Peyer's patch (tissue), 4 donors: ENCODE results near the gene CDC14C. TPM values are rescaled to one million over a fixed set of nuclear protein-coding genes. Genes with fewer than 3 reads are reported as not detected.

Experiments
- DNase-seq, 3 donors: peaks; one replicate each; pipeline ENCODE4 v3.0.0-alpha.2; 2017 to 2019
- H3K27ac ChIP-seq, 4 donors: fragments of 200-600 bp; sonication (generic); one replicate each; pipeline ENCODE4 v1.5.1; 2016 to 2019
- H3K27me3 ChIP-seq, 2 donors: fragments of 200-600 bp; sonication (generic); one replicate each; pipeline ENCODE4 v1.5.1; 2019
- H3K36me3 ChIP-seq, 3 donors: fragments of 200-600 bp; sonication (generic); one replicate each; pipeline ENCODE4 v1.5.1; 2016 to 2019
- H3K4me1 ChIP-seq, 4 donors: fragments of 200-600 bp; sonication (generic); one replicate each; pipeline ENCODE4 v1.5.1; 2016 to 2019
- H3K4me3 ChIP-seq, 4 donors: fragments of 200-600 bp; sonication (generic); 1 replicate in 3 of 4; 2 replicates in 1 of 4; pipeline ENCODE4 v1.5.1; 2016 to 2019; ENCODE audit warnings: mild to moderate bottlenecking in 1 of 4
- H3K9me3 ChIP-seq, 4 donors: fragments of 200-600 bp; sonication (generic); one replicate each; pipeline ENCODE4 v1.5.1; 2016 to 2019; ENCODE audit warnings: mild to moderate bottlenecking in 1 of 4
- POLR2A ChIP-seq, 2 donors: fragments of 450-650 bp; IDR thresholded peaks; one replicate each; pipeline ENCODE4 v1.5.1; 2017; ENCODE audit warnings: antibody characterized with exemption in 2 of 2, mild to moderate bottlenecking in 2 of 2, moderate library complexity in 2 of 2
- total RNA-seq, 4 donors: library from RNA; depleted of rRNA; stranded (reverse); fragments of >200 nt; gene quantifications; one replicate each; pipeline ENCODE4 v1.1.0, GENCODE V29; 2016
- TF ChIP-seq, protein P1 (sequence below), 6 experiments: fragments of 450-650 bp in 4 of 6; fragments of 200-600 bp in 2 of 6; sonication (generic) in 1 of 6; IDR thresholded peaks; one replicate each; pipeline ENCODE4 v1.5.1; 2017 to 2019; ENCODE audit warnings: antibody characterized with exemption in 6 of 6, mild to moderate bottlenecking in 3 of 6, moderate library complexity in 1 of 6

The CDC14C gene
- total RNA-seq, 4 donors from 2014 or later: not detected

DNA sequence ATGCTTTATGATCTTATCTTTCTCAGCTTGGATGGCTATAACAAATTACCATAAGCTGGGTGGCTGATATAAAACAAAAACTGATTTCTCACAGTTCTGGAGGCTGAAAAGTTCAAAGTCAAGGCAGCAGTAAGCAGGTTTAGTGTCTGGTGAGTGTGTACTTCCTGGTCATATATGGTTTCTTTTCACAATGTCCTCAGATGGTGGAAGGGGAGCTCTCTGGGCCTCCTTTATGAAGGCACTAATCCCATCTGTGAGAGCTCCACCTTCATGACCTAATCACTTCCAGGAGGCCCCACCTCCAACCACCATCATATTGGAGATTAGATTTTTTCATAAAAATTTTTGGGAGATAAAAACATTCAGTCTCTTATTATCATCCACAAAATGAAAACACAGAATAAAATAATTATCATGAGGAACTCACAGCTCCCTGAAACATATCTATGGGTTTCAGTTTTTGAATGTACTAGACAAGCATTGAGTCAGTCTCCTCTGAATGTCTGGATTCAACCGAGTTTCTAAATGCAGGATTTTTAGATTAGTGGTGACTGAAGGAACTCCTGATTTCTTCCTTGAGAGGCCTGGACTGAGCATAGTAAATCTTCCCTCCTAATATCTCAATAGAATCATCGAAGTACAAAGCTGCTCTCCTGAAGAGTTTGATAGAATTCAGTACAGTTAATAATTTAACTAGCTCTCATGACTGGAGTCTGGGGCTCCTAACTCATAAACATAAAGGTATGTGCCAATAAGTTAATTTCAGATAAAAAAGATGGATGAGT is 8.0 kb downstream of the CDC14C start:
- Histone ChIP-seq H3K4me3 (no peak overlapping the region), H3K9me3 (no peaks in the 10 kb centered on the region), H3K4me1 (no peaks in the 10 kb centered on the region), H3K27ac (no peak overlapping the region), H3K36me3 (no peaks in the 10 kb centered on the region), H3K27me3 (no peaks in the 10 kb centered on the region)
- DNase-seq: no peak
- TF ChIP-seq, protein P1, sequence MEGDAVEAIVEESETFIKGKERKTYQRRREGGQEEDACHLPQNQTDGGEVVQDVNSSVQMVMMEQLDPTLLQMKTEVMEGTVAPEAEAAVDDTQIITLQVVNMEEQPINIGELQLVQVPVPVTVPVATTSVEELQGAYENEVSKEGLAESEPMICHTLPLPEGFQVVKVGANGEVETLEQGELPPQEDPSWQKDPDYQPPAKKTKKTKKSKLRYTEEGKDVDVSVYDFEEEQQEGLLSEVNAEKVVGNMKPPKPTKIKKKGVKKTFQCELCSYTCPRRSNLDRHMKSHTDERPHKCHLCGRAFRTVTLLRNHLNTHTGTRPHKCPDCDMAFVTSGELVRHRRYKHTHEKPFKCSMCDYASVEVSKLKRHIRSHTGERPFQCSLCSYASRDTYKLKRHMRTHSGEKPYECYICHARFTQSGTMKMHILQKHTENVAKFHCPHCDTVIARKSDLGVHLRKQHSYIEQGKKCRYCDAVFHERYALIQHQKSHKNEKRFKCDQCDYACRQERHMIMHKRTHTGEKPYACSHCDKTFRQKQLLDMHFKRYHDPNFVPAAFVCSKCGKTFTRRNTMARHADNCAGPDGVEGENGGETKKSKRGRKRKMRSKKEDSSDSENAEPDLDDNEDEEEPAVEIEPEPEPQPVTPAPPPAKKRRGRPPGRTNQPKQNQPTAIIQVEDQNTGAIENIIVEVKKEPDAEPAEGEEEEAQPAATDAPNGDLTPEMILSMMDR (IDR thresholded peaks at IDR 0.05): no peak
- TF ChIP-seq POLR2A (IDR thresholded peaks at IDR 0.05): no peak

DNA sequence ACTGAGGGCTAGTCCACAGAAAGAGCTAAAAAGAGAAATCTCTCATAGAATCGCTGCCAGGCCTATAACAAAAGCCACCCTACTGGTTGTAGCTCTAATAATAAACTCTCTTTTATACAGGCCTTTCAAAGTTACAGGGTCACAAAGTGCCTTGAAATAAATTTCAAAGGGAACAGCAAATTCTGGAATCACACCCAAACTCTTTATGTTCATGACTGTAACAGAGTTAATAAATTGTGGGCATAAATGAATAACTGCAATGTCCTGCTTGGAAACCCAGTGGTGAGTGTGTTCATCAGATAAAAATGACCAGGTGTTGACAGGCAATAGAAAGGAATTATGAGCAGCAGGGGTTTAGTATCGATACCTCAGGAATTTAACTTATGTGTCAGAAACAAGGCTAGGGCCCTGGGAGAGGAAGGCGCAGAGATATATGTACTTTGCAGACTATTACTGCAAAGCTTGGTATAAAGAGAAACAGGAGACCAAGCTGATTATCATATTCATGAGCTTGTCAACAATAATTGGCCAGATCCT is 9.3 kb downstream of the CDC14C start:
- H3K27ac ChIP-seq: no peak overlapping the region
- no peaks in the 10 kb centered on the region for H3K27me3 ChIP-seq
- H3K4me1 ChIP-seq: no peaks in the 10 kb centered on the region
- no peak overlapping the region for H3K4me3 ChIP-seq
- DNase-seq: no peak
- no peaks in the 10 kb centered on the region for H3K36me3 ChIP-seq
- TF ChIP-seq, protein P1 (IDR thresholded peaks at IDR 0.05): no peak
- TF ChIP-seq POLR2A (IDR thresholded peaks at IDR 0.05): no peak
- H3K9me3 ChIP-seq: no peaks in the 10 kb centered on the region

DNA sequence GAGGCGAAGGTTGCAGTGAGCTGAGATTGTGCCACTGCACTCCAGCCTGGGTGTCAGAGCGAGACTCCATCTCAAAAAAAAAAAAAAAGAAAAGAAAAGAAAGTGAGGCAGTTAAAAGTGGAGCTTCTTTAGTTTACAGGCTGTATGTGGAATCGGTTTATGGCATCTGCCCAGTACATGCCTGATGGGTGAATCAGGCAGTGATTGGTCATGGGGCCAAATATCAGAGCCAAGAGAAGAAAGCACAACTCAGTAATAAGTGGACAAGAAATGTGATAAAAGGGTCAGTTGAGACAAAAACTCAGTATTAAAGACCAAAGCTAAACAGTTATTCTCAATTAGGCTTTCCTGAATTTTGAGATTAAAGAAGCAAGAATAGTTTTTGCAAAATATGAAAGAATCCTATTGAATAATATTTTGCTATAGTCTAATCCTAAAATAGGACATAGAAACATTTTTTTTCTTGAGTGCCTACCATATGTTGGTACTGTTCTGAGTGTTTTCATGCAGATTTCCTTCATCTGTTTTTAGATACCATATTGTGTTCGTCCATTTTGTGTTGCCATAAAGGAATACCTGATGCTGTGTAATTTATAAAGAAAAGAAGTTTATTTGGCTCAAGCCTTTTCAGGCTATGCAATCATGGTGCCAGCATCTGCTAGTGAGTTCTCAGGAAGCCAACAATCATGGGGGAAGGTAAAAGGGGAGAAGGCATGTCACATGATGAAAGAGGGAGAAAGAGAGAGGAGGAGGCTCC is 14.4 kb downstream of the CDC14C start:
- no peak for DNase-seq
- Histone ChIP-seq H3K4me1 (no peaks in the 10 kb centered on the region), H3K9me3 (no peaks in the 10 kb centered on the region), H3K27me3 (no peaks in the 10 kb centered on the region), H3K36me3 (no peaks in the 10 kb centered on the region), H3K27ac (no peak overlapping the region), H3K4me3 (no peak overlapping the region)
- TF ChIP-seq POLR2A (IDR thresholded peaks at IDR 0.05): no peak
- TF ChIP-seq, protein P1 (IDR thresholded peaks at IDR 0.05): no peak

DNA sequence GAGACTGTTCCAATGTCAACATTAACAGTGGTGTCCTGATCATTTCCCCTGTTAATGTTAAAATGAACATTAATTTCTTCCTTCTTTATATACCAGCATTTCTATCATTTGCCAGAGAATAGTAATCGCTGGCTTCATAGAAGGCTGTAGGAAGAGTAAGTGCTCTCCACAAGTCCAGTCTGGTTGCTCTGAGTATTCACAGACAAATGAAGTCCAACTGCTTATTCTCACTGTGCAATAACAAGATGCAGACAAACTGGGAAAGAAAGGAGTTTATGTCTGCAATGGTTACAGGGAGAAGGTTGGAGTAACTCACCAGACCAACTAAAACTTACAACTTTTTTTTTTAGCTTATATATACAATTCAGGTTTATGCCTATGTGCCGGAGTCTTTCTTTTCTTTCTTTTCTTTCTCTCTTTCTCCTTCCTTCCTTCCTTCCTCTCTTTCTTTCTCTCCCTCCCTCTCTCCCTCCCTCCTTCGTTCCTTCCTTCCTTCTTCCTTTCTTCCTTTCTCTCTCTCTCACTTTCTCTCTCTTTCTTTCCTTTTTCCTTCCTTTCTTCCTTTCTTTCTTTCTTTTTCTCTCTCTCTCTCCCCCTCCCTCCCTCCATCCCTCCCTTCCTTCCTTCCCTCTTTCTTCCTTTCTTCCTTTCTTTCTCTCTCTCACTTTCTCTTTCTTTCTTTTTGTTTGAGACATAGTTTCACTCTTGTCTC is 19.1 kb downstream of the CDC14C start:
- no peak for TF ChIP-seq POLR2A (IDR thresholded peaks at IDR 0.05)
- TF ChIP-seq, protein P1 (IDR thresholded peaks at IDR 0.05): no peak
- H3K4me3 ChIP-seq: no peak overlapping the region
- no peak for DNase-seq
- H3K27me3 ChIP-seq: no peaks in the 10 kb centered on the region
- H3K9me3 ChIP-seq: no peaks in the 10 kb centered on the region
- H3K36me3 ChIP-seq: no peaks in the 10 kb centered on the region
- no peak overlapping the region for H3K27ac ChIP-seq
- H3K4me1 ChIP-seq: no peaks in the 10 kb centered on the region

DNA sequence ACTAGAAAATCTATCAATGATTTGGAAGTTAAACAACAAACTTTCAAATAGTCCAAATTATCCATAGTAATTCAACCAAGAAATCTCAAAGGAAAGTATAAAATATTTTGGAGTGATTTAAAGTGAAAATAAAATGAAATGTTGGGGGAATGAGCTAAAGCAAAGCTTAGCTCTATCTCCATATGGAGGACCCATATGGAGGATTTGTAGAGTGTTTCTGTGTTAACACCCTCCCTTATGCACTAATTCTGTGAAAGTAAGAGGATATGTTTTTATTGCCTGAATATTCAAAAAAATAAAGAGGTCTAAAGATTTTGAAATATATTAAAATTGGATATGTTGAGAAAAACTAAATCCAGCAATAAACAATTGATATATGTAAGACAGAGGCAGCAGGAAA is 31.6 kb downstream of the CDC14C start:
- TF ChIP-seq, protein P1 (IDR thresholded peaks at IDR 0.05): no peak
- no peak for TF ChIP-seq POLR2A (IDR thresholded peaks at IDR 0.05)
- no peak overlapping the region for H3K4me3 ChIP-seq
- no peak overlapping the region for H3K27ac ChIP-seq
- H3K27me3 ChIP-seq: no peaks in the 10 kb centered on the region
- no peaks in the 10 kb centered on the region for H3K9me3 ChIP-seq
- no peaks in the 10 kb centered on the region for H3K36me3 ChIP-seq
- H3K4me1 ChIP-seq: no peaks in the 10 kb centered on the region
- DNase-seq: no peak
